Measurements from ENCODE around the gene DOCK10. TPM values are rescaled to one million over a fixed set of nuclear protein-coding genes. Genes with fewer than 3 reads are reported as not detected.
A peak's percentile ranks its signal among the peaks of the same experiment; 100 is the strongest.

The DOCK10 gene
- total RNA-seq, 4 donors from 2014 or later, result 8.1 to 35.4 (median 17.2) TPM

DNA sequence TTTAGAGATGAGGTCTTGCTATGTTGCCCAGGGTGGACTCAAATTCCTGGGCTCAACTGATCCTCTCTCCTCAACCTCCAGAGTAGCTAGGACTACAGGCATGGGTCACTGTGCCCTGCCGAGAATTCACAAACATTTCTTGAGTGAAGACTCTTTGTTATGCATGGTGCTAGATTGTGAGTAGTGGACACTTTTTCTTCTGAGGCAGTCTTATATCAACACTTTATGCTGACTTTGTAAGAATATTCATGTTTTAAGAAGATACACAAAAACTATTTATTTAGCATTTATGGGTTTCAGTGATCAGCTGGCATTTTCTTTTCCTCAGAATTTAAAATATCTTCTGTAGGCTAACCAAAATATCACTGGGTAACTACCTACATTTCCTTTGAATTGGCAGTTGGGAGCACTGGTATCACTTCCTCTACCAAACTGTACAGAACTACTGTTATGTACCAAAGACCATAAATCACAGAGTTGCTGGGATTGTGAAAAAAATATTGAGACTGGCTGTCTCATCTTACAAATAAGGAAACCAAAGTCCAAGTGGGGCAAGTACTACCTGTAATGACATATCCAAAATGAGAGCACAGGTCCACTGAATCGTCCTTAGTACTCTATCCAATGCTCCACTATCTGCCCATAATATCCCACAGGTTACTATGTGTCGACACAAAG is 34.0 kb downstream of the DOCK10 start:
- Histone ChIP-seq H3K36me3 (no peaks in the 10 kb centered on the region), H3K27me3 (no peaks in the 10 kb centered on the region), H3K4me1 (peaks cover 5% of the 10 kb centered on the region), H3K4me3 (no peak overlapping the region), H3K9me3 (no peaks in the 10 kb centered on the region), H3K27ac (no peak overlapping the region)
- WGBS, result 78% methylated on average over 3 of the region's 3 CpGs
- TF ChIP-seq CTCF (IDR thresholded peaks at IDR 0.05), result no peak
- no peak for TF ChIP-seq POLR2AphosphoS5 (IDR thresholded peaks at IDR 0.05)
- no peak for TF ChIP-seq EP300 (IDR thresholded peaks at IDR 0.05)
- no peak for TF ChIP-seq POLR2A (IDR thresholded peaks at IDR 0.05)
- no peak for DNase-seq (ENCODE audit: low spot score in 2 of 2)

- WGBS, result 70% methylated on average over 2 of the region's 2 CpGs
- DNase-seq (ENCODE audit: low spot score in 2 of 2), result no peak
- Histone ChIP-seq H3K4me3 (no peak overlapping the region), H3K36me3 (no peaks in the 10 kb centered on the region), H3K4me1 (peaks cover 7% of the 10 kb centered on the region), H3K9me3 (no peaks in the 10 kb centered on the region), H3K27ac (no peak overlapping the region), H3K27me3 (no peaks in the 10 kb centered on the region)
- TF ChIP-seq POLR2AphosphoS5 (IDR thresholded peaks at IDR 0.05), result no peak
- TF ChIP-seq CTCF (IDR thresholded peaks at IDR 0.05), result no peak
- no peak for TF ChIP-seq EP300 (IDR thresholded peaks at IDR 0.05)
- TF ChIP-seq POLR2A (IDR thresholded peaks at IDR 0.05), result no peak
Measured at GRCh38 chr2:225006730-225007129, 35.5 kb downstream of the DOCK10 start.

- H3K4me1 ChIP-seq, result peaks cover 8% of the 10 kb centered on the region
- no peak overlapping the region for H3K27ac ChIP-seq
- H3K27me3 ChIP-seq, result no peaks in the 10 kb centered on the region
- H3K9me3 ChIP-seq, result no peaks in the 10 kb centered on the region
- DNase-seq (ENCODE audit: low spot score in 2 of 2), result no peak
- no peak for TF ChIP-seq EP300 (IDR thresholded peaks at IDR 0.05)
- no peak for TF ChIP-seq POLR2A (IDR thresholded peaks at IDR 0.05)
- no peak for TF ChIP-seq CTCF (IDR thresholded peaks at IDR 0.05)
- no peak for TF ChIP-seq POLR2AphosphoS5 (IDR thresholded peaks at IDR 0.05)
- H3K36me3 ChIP-seq, result no peaks in the 10 kb centered on the region
- H3K4me3 ChIP-seq, result no peak overlapping the region
- WGBS, result 68% methylated on average over 2 of the region's 2 CpGs
Measured at GRCh38 chr2:225004597-225004996, 37.7 kb downstream of the DOCK10 start.

DNA sequence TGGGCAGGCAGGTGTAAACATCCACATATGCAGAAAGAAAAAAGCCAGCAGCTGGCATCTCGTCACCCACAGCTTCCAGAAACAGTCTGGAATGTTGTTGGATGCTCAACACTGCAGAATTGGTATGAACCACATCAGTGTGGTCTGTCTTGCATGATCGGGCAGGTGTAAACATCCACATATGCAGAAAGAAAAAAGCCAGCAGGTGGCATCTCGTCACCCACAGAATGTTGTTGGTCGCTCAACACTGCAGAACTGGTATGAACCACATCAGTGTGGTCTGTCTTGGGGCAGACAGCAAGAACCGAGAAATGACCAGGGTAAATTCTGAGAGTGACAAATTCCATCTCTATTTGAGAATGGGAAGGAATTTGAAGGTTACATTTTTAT is 39.6 kb downstream of the DOCK10 start:
- peaks cover 9% of the 10 kb centered on the region for H3K4me1 ChIP-seq
- WGBS, result 74% methylated on average over 5 of the region's 5 CpGs
- no peak for DNase-seq (ENCODE audit: low spot score in 2 of 2)
- TF ChIP-seq CTCF (IDR thresholded peaks at IDR 0.05) (no peak), POLR2A (IDR thresholded peaks at IDR 0.05) (no peak), POLR2AphosphoS5 (IDR thresholded peaks at IDR 0.05) (no peak), EP300 (IDR thresholded peaks at IDR 0.05) (no peak)
- no peaks in the 10 kb centered on the region for H3K9me3 ChIP-seq
- no peak overlapping the region for H3K4me3 ChIP-seq
- H3K27me3 ChIP-seq, result no peaks in the 10 kb centered on the region
- H3K36me3 ChIP-seq, result no peaks in the 10 kb centered on the region
- H3K27ac ChIP-seq, result no peak overlapping the region

DNA sequence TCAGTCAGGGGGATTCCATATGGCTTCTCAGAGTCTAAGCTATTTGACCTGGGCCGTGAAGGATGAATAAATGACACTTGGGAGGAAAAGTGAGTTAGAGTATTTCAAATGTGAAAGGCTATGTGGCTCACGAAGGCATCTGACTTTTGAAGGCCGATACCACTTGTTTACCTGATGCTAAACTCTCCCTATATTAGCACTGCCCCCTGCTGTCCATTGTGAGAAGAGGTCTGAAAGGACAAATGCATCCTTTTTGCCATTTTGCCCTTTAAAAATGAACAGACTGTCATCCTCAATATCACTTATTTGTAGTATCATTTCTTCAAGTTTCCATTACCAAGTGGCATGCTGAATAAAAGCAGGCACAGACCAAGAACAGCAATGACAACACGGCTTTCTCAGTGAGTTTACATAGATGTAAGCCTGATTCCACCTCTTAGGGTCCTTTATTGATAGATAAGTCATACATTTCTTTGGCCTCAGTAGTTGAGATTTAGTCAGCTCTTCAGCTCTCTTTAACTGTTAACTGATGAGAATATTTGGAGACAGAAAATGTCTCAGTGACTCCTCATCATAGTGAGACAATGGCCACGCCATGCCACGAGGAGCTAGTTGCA is 40.1 kb downstream of the DOCK10 start:
- Histone ChIP-seq H3K4me3 (no peak overlapping the region), H3K9me3 (no peaks in the 10 kb centered on the region), H3K4me1 (peaks cover 12% of the 10 kb centered on the region), H3K27ac (no peak overlapping the region), H3K36me3 (no peaks in the 10 kb centered on the region), H3K27me3 (no peaks in the 10 kb centered on the region)
- no peak for DNase-seq (ENCODE audit: low spot score in 2 of 2)
- WGBS, result 55% methylated on average over 6 of the region's 6 CpGs
- peak; percentile 47 to 65 for TF ChIP-seq CTCF (IDR thresholded peaks at IDR 0.05)
- TF ChIP-seq POLR2AphosphoS5 (IDR thresholded peaks at IDR 0.05), result no peak

Measured in suprapubic skin (tissue), 4 donors.